ENCODE results near the gene POLR2A.
A peak's percentile ranks its signal among the peaks of the same experiment; 100 is the strongest.

Gene POLR2A

DNA sequence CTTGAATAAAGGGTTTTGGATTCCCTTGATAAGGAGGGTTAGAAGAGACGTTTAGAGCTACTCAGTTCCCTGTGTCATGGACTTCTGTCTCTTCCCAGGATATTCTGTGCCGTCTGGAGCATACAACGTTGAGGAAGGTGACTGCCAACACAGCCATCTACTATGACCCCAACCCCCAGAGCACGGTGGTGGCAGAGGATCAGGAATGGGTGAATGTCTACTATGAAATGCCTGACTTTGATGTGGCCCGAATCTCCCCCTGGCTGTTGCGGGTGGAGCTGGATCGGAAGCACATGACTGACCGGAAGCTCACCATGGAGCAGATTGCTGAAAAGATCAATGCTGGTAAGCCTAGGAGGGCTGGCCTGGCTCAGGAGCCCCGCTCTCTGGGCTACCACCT is 24.7 kb downstream of the POLR2A start:
- DNase-seq = no peak

DNA sequence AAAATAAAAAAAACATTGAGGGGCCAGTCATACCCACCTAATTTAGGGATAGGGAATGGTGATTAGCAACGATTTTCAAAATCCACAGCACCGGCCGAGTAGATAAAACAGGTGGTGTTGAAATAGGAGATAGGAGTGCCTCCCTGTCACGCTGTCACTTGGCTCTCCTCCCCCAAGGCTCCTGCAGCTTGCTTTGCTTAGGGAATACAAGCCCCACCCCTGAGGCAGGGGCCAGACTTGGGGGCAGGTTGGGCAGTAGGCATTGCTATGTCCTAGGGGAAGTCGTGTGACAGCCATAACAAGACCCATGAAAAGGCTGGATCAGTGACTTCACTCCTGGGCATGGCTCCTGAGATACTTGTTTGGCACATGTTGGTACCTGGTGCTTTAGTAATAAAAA is 25.8 kb downstream of the POLR2A start:
- no peak for DNase-seq

DNA sequence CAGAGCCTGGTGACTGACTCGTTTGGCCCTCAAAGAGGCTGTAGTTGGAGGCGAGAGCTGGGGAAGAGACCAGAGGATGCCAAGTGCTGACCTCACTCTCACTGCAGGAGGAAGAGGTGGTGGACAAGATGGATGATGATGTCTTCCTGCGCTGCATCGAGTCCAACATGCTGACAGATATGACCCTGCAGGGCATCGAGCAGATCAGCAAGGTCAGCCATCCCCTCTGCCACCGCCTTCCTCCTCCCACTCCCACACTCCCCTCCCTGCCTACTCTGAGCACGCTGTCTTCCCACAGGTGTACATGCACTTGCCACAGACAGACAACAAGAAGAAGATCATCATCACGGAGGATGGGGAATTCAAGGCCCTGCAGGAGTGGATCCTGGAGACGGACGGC is 26.9 kb downstream of the POLR2A start:
- no peak for DNase-seq

DNA sequence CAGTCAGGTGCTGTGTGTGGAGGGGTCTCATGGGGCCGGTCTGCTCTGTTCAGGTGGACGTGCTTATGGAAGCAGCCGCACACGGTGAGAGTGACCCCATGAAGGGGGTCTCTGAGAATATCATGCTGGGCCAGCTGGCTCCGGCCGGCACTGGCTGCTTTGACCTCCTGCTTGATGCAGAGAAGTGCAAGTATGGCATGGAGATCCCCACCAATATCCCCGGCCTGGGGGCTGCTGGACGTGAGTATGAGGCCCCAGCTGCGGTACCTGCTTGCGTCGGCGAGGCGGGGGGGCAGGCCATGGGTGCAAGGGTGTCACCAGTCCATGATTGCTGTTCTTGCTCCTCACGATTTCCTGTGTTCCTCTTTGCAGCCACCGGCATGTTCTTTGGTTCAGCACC is 27.9 kb downstream of the POLR2A start:
- no peak for DNase-seq

DNA sequence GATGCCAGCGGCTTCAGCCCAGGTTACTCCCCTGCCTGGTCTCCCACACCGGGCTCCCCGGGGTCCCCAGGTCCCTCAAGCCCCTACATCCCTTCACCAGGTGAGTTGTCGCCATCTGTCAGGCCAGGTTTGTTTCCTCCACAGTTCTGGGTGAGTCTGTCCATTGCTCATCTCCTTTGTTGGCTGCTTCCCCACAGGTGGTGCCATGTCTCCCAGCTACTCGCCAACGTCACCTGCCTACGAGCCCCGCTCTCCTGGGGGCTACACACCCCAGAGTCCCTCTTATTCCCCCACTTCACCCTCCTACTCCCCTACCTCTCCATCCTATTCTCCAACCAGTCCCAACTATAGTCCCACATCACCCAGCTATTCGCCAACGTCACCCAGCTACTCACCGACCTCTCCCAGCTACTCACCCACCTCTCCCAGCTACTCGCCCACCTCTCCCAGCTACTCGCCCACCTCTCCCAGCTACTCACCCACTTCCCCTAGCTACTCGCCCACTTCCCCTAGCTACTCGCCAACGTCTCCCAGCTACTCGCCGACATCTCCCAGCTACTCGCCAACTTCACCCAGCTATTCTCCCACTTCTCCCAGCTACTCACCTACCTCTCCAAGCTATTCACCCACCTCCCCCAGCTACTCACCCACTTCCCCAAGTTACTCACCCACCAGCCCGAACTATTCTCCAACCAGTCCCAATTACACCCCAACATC is 28.8 kb downstream of the POLR2A start:
- DNase-seq = no peak

DNA sequence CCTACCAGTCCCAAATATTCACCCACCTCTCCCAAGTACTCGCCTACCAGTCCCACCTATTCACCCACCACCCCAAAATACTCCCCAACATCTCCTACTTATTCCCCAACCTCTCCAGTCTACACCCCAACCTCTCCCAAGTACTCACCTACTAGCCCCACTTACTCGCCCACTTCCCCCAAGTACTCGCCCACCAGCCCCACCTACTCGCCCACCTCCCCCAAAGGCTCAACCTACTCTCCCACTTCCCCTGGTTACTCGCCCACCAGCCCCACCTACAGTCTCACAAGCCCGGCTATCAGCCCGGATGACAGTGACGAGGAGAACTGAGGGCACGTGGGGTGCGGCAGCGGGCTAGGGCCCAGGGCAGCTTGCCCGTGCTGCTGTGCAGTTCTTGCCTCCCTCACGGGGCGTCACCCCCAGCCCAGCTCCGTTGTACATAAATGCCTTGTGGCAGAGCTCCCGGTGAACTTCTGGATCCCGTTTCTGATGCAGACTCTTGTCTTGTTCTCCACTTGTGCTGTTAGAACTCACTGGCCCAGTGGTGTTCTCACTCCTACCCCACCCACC is 29.8 kb downstream of the POLR2A start:
- no peak for DNase-seq

DNA sequence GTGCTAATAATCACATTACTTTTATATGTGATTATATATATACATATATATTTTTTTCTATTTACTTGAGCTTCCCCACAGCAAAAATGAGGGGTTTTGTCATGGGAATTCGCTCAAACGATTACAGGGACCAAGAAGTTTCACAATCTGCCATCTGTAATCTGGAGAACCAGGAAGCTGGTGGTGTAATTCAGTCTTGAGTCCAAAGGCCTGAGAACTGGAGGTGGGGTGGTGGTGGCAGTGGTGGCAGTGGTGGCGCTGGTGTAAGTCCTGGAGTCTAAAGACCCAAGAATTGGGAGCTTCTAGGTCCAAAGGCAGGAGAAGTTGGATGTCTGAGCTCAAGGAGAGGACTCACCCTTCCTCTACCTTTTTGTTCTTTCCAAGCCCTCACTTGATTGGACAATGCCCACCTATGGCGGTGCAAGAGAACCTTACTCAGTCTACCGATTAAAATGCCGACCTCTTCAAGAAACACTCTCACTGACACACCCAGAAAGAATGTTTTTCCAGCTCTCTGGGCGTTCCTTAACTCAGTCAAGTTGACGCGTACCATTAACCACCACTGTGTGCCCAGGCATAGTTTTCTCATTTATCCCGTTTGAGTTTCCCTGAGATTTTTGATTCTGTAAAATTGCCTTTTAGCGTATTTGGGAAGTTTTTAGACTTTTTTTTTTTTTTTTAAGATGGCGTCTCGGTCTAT is 31.9 kb downstream of the POLR2A start:
- DNase-seq = no peak

DNA sequence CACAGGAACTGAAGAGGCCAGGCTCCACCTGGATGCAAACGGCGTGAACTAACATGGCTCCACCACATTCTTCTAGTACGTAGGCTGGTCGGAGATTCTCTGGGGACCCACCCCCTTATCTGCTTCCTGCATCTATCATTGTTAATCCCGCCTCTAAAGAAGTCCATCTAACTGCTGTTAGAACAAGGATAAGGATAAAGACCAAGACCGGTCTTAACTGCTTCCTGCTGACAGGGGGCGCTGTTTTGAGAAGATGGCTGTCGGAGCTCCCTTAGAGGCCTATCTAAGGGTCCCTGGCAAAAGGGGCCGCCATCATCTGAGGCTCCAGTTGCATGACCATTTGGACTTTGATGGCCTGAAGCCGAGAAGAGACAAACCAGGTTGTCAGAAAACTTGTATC is 38.9 kb downstream of the POLR2A start:
- peak; percentile 49 for DNase-seq

DNA sequence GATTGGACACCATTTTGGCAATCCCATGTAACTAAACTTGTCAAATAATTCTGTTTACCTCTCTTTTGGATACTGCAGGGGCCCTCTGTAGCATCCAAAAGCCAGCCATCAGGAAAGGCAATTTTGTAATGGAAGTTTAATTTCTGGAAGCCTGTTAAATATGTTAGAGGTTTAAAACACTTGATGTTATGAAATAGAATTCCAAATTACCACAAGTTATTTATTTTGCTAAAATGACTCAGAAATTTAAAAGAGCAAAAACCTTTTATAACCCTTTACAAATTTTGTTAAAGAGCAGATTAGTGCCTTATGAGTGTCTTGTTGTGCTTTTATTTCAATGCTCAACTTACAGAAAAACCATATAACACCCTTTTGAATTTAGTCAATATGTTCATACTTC is 44.7 kb downstream of the POLR2A start:
- no peak for DNase-seq

DNA sequence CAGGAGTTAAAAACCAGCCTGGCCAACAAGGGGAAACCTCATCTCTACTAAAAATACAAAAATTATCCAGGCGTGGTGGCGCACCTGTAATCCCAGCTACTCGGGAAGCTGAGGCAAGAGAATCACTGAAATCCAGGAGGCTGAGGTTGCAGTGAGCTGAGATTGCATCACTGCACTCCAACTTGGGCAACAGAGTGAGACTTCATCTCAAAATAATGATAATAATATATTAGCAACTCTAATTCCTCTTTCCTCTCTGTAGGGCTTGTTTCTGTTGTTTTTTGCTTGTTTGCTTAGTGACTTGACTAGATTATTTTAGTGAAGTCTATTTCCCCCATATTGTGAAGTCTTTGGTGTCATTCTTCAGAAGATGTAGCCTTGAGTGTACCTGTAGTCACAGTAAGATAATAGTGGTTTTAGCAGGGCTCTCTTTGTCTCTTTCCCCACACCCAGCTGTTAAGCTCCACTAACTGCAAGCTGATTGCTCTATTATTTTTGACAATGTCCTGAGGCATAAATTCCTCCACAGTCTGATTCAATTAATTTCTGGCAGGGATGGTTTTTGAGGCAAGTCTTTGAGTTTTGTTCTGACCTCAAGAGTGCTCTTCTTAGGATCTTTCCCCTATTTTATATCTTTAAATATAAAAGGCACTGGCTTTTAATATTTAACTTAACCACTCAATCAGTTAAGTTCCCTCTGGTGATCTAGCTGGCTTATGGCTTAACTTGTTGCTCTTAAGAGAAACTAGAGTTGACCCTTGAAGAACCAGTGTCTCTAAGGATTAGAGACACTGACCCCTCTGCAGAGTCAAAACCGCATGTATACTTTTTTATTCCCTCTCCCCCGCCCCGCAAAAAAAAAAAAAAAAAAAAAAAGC is 46.1 kb downstream of the POLR2A start:
- DNase-seq = no peak

DNA sequence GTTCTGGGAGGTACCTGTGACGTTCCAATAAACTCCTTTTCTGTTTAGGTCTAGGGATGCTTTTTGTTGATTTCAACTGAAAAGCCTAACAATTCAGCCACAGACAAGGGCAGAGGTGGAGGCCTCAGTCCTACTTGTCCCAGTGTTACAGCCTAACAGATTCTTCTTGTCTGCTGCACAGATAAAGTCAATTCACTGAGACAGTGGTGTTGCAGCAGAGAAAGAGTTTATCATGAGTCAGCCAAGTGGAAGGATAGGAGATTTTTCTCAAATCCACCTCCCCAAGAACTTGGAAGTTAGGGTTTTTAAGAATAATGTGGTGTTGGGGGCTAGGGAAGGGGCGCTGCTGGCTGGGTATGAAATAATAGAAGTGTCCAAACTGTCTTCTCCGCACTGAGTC is 53.9 kb downstream of the POLR2A start:
- DNase-seq = no peak

DNA sequence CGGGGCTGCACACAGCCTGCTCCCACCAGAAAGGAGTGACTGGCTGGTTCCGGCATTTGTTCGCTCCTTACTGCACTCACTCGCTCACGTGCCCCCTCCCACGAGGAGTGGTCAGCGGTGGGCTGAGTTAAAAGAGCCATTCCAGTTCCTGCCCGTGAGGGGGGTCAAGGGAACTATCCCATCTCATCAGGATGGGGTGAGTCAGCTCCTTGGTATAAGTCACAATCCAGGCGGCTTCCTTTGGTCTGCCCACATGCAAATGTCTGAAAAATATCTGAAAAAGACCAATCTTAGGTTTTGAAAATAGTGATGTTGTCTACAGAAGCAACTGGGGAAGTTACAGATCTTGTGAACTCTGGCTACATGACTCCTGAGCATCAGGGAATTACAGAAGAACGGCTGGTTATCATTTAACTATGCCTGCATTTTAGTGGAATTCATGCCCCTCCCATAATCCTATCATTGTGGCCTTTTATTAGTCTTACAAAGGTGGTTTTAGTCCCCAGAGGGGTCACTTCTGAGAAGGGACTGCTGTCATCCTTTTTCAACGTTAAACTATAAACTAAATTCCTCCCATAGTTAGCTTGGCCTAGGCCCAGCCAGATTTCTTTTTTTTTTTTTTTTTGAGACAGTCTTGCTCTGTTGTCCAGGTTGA is 54.9 kb downstream of the POLR2A start:
- DNase-seq = no peak

DNA sequence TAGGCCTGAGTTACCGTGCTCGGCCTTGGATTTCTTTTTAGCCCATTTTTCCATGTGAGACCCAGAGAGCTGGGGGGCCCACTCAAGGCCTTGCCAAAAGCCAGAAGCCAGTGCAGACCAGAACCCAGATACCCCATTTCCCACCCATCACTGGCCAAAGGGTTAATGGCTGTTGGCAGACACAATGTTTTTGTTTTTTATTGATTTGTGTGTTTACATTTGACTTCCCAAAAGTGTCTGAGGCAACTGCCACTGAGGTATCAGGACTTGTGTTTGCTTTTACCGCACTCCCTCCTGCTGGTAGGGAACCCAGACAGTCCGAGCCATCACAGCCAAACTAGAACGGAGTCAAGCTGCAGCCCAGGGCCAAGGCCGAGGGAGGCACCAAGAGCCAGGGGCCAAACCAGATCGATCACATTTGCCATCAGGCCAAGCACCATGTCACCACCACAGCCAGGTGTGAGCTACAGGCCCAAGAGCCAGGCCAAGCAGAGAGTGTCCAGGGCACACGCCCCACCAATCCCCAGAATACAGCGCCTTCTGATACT is 57.0 kb downstream of the POLR2A start:
- DNase-seq = no peak

DNA sequence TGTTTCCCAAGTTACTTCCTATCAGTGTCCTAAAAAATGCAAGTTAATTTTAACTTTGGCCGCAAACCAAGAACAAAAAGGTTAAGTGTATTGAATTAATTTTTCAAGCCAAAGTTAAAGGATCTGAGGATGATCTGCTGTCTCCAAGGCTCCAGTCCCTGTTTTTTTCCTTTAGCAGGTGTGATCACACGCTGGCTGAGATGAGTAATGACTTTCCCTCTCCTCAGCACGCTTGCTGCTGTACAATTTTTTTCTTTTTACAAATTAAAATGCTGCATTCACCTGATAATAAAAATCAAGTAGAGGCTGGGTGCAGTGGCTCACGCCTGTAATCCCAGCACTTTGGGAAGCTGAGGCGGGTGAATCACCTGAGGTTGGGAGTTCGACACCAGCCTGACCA is 60.7 kb downstream of the POLR2A start:
- DNase-seq = no peak

DNA sequence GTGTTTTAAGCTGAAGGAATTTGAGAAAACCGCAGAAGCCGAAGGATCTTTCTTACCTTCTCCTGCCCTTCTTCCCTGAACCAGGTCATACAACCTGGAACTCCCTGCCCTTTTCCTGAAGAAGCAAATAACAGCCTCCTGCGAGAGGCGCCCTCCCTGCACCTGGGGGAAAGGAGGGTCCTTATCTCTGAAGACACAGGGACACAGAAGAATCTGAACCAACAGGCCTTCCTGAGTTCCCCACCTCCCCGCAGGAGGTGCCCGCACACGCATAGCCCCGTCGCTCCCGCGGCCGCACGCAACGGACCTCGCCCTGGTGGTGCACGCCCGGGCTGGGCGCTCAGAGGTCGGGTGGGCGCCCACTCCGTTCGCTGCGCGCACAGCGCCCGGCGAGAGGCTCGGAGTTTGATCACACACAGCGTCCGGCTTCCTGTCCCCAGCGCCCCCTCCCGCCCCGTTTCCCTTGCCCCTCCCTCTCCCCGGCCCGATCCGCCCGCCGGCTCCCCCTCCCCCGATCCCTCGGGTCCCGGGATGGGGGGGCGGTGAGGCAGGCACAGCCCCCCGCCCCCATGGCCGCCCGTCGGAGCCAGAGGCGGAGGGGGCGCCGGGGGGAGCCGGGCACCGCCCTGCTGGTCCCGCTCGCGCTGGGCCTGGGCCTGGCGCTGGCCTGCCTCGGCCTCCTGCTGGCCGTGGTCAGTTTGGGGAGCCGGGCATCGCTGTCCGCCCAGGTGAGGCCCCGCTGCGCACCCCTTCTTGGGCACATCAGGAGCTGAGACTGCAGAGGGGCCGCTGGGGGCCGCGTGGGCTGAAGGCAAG is 64.6 kb downstream of the POLR2A start, which contains the start of gene TNFSF12:
Gene TNFSF12, plus strand, starts transcription at position 474 of the 816 bp plus-strand sequence. Its CDS starts 96 bp downstream, at position 570.
- DNase-seq = peak; percentile 53

Data from T-helper 9 cell (primary cell).